SKM-1 (cell line): ENCODE data around the gene CPOX.
"Not testable (repeated sequence)": the region's sequence is repeated elsewhere in the genome, so short reads cannot be mapped to it uniquely, and the experiment has no call there.

Experiments
- DNase-seq: peaks from one replicate; lab custom pipeline; 2025; ENCODE audit not compliant: unreplicated experiment; lab: John Stamatoyannopoulos, UW

The CPOX gene

GRCh38 chr3:98564282-98565005 is 29.0 kb downstream of the CPOX start:
- DNase-seq = no peak

DNA sequence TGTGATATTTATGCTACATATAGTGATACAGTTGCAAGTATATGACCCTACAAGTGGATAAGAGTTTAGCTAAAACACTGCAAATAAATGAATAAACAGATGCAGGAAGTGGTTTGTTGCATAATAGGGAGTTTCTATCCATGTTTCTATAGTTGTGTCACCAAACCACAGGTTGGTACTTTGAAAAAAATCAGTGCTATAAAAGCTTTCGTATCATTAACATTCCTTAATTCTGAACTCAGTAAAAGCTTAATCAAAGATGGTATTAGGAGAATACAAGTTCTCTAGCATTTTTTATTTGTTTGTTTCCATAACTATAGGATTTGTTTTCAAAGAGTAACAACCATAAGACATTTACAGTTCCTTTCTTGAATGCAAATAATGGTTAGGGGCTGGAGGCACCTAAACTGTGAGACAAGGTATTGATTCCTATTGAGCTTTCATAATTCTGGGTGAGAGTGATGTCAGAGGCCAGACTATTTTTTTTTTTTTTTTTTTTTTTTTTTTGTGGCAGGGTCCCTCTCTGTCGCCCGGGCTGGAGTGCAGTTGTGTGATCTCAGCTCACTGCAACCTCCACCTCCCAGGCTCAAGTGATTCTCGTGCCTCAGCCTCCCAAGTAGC is 29.6 kb downstream of the CPOX start:
- no peak for DNase-seq

DNA sequence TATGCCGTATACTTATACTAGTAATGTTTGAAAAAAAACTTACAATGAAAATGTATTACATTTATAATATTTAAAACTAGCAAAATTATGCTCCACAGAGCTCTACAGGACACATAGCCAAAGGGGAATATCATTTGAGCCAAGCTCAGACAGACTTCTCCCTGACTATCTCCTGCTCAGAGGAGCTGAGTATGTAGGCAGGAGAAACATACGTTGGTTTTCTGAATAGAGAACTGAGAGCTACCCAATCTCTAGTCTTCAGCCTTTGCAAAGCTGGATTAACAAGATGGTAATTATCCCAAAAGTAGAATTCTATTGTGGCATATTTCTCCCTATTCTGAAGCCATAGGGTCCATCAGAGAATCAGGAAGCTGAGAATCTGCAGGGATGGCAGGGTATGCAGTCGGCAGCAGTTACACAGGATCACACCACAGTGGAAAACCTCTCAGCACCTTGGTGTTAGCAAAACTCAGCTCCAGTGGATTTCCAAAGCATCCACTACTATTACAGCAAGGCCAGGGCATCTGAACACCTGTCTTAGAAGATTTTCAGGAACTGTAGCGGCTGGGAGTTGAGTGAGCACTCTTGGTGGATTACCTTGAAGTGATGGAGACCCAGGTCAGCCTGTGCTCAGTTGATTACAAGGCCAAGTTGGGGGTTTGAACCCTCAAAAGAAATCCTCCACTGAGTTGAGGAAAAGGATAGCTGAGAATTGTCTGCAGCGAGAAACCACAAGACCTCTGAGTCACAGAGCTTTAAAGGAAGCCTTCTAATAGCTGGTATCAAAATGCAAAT is 31.5 kb downstream of the CPOX start:
- no peak for DNase-seq

DNA sequence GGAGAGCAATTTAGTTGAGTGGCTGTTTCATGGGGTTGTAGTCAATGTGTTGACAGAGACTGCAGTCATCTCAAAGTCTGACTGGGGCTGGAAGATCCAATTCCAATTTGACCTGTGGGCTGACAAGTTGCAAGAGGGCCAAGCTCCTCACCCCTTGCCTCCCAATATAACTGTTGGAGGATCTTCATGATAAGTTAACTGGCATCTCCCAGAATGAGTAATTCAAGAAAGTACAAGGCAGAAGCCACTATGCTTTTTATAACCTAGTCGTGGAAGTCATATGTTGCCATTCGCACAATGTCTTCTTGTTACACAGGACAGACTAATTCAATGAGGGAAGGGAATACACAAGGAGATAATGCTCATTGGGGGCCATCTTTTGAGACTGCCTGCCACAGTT is 32.5 kb downstream of the CPOX start:
- no peak for DNase-seq

- not testable (repeated sequence) for DNase-seq
These were observed 33.6 kb downstream of the CPOX start for GRCh38 chr3:98559769-98560168.

GRCh38 chr3:98558100-98558827 is 35.1 kb downstream of the CPOX start:
- no peak for DNase-seq

DNA sequence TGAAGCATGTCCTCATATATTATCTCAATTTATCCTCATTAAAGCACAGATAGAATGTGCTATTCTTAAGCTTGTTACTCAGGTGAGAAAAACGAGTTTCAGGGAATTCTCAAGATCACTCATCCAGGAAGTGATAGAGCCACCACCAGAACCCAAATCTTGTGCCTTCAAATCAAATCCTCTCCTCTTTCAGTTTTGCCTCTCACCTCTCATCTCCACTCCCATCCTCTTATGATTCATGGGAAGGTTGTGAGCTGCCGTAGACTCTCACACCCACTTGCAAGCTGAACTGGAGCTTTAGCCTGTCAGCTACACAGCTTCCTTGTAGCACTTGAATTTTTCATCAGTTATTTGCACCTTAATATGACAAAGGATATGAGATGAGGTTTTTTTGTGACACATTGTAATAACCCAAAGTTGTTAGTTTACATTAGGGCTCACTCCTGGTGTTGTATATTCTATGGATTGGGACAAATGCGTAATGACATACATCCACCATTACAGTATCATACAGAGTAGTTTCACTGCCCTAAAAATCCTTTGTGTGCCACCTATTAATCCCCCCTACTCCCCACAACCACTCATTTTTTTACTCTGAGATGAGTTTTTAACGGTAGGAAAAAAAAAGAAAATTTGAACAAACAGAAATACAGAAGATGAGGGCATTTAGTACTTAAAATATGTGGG is 35.9 kb downstream of the CPOX start:
- DNase-seq = no peak

GRCh38 chr3:98556164-98557130 is 37.0 kb downstream of the CPOX start:
- no peak for DNase-seq

DNA sequence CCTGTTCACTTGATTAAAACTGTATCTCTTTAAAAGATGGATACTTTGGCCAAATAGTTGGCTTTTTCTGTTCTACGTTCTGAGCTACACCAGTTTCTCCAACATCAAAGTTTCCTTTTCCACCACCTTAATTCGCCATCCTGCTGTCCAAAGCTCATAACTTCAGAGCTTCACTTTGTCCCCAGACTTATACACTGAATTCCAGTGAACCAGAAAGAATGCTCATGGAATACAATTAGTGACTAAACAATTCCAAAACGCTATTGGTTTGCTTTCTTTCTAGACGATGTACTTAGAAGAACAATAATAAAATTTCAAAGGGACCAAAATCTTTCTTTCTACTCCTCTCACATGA is 38.4 kb downstream of the CPOX start:
- no peak for DNase-seq

- DNase-seq = no peak
These were observed 38.8 kb downstream of the CPOX start for GRCh38 chr3:98554580-98554979.

DNA sequence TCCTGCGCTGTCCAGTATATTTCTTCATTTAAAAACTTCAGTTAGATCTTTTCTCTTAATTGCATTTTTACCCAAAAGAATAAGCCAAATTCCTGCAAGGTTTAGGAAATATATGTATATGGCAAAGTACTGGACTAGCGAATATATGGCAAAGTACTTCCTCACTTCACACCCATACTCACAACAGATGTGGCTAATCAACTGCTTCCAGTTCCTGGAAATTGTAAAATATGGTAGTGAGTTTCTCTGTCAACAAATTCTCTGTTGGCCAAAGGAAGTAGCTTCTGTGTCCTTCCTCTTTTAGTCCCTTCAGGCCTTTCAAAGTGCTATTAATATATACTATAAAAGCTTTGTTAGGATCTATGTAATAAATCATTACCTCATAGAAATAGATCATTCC is 39.7 kb downstream of the CPOX start:
- peak; percentile 70 for DNase-seq

GRCh38 chr3:98553021-98553563 is 40.3 kb downstream of the CPOX start:
- DNase-seq = no peak

DNA sequence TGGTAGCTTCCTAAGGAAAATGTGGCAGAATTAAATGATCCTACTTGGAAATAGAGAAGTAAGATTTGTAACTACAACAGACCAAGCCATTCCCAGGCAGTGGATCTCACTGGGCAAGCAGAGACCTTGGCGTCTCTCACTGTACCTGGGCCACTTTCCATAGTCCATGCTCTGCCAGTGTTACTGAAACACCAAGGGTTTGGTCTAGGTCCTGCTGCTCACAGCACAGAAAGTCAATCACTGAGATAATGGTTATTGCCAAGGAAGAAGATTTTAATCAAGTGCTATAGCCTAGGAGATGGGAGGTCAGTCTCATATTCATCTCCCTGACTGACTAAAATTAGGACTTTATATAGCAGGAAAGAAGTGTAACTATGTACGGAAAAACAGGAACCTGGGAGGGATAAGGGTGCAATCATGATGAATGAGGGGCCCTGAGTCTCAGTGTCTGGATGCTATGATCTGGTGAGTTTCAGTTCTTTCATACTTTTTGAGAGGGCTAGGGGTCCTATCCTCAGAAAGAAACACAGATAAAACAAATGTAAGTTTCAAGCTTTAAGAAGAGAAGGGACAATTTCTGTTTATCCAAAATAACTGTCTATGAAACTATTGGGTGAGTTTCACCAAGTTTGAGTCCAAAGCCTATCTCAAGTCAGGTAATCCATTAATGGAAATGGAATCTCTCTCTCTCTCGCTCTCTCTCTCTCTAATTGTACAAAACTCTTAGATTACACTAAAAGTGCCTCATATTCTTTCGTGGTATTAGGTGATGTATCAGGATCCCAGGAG is 41.0 kb downstream of the CPOX start:
- no peak for DNase-seq

DNA sequence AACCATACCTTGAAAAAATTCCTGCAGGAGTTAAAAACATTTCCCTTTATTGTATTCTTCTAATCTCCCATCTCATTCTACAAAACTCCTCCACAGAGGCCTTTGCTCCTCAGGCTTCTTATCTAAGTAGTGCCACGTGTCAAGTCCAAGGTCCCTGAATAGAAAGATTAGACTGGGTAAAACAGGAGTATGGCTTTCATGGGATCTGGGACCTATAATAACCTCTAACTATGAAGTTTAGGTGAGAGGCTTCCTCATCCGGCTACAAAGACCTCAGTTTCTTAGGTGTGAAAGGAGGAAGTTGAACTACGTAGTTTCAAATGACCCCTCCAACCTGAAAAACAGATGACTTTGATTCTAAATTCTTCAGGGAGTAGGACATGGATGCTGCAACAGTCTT is 41.7 kb downstream of the CPOX start:
- no peak for DNase-seq

- no peak for DNase-seq
These were observed 42.2 kb downstream of the CPOX start for GRCh38 chr3:98551236-98551635.

DNA sequence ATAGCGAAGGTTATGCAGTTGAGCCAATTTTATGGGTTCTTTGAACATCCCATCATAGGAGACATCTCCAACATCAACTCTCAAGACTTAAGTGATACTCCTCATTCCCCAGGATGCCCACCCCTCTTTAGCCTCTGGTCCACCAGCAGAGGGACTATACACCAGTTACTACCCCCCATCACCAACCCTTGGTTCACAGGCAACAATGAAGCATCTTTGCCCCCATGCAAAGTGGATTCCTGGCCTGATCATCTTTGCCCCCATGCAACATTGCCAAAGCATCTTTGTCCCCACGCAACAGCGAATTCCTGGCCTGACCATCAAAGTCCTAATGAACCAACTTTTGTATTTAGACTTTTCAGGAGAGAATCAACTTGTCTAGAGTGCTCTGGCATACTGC is 42.6 kb downstream of the CPOX start:
- no peak for DNase-seq

GRCh38 chr3:98548544-98548943 is 44.9 kb downstream of the CPOX start:
- no peak for DNase-seq

DNA sequence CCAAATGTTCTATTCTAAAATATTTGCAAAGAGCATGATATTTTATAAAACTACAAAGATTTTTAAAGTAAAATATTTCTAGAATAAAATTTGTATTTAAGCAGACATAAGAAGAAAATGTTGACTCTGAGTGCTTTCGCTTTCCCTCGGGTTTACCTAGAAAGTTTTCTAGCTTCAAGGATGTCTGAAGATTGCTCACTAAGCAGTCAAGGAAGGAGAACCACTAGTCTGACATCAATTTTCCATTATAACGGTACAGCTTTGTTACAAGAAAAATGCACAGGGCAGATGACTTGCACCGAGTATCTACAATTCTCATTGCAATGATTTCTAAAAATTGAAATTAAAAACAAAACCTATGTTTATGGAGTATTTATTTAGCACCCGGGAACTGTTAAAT is 47.5 kb downstream of the CPOX start:
- no peak for DNase-seq

DNA sequence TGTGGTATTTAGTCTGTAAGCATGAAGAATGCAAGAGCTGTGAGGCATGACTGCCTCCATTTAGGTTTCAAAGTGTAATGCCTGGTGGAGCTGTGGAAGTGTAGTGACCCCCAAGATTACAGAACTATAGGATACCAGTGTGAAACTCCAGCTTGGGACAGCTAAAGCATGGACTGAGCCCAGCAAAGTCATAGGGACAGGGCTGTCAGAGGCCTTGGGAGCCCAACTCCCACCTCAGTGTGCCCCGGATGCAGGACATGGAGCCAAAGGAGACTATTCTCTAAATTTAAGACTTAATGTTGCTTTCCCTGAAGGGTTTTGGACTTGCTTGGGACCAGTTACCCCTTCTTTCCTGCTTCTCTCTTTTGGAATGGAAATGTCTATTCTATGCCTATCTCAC is 50.8 kb downstream of the CPOX start:
- DNase-seq = no peak
